ENCODE measurements around the gene PRRX2.
"Not testable (repeated sequence)": the region's sequence is repeated elsewhere in the genome, so short reads cannot be mapped to it uniquely, and the experiment has no call there.

PRRX2 gene

DNA sequence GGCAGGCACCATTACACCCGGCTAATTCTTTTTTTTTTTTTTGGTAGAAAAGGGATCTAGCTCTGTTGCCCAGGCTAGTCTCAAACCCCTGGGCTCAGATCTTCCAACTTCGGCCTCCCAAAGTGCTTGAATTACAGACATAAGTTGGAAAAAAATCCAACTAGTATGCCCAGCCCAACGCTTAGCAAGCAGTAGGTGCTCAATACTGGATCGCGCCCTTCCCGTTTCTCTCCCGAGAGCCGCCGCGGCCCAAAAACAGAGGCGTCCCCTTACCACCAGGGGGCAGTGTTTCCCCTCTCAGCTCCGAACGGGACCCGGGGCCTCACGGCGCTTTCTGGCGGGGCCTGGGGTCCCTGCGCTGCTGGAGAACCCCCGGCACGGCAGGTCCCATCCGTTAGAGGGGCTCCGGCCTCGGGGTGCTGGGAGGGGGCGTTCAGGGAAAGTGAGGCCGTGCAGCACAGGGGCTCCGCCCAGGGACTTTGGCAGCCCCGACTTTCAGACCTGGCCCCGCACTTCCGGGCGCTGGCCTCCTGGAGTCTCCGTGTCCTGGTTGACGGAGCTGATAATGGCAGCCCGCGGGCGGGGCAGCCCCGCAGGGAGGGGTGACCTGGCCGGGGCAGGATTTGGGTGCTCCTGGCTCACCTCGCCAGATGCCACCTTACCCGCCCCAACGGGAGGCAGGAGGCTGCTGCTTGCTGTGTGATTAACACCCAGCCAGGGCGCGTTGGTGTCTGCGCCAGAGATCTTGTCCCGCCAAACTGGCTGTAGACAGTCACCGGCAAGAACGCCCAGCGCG, 72.2 kb downstream of the PRRX2 start:
- DNase-seq, result peak; percentile 11

DNA sequence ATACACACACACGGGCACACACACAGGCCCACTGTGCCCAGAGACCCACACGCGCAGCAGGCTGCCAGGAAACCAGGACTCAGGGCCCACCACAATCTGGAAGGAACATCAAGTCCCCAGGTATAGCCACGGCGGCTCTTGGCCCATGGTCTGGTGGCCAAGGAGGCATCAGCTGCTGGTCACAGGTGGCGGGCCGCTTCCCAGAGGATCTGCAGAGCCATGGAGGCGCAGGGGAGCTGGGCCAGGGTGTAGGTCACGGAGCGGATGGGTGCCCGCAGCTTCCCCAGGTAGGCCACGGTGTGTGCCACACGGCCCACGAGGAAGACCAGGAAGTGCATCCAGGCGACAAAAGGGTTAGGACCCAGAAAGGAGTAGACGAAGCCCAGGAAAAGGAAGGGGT, 74.0 kb downstream of the PRRX2 start:
- DNase-seq, result no peak

DNA sequence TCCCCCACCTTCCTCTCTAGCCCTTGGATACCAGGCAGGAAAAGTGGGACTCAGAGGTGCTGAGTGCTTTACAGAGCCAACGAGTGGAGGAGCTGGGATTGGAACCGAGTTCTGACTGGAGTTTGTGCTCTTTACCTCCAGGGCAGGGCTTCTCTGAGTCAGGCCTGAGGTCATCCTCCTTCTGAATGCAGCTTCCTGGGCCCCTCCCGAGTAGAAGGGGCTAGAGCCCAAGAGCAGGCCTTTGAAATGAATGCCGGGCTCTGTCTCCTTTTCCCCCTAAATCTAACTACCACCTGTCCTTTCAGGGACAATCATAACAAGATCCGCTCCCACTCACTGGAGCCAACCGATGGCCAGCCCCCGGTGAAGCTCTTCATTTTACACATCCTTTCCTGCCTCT, 74.7 kb downstream of the PRRX2 start:
- DNase-seq, result no peak

DNA sequence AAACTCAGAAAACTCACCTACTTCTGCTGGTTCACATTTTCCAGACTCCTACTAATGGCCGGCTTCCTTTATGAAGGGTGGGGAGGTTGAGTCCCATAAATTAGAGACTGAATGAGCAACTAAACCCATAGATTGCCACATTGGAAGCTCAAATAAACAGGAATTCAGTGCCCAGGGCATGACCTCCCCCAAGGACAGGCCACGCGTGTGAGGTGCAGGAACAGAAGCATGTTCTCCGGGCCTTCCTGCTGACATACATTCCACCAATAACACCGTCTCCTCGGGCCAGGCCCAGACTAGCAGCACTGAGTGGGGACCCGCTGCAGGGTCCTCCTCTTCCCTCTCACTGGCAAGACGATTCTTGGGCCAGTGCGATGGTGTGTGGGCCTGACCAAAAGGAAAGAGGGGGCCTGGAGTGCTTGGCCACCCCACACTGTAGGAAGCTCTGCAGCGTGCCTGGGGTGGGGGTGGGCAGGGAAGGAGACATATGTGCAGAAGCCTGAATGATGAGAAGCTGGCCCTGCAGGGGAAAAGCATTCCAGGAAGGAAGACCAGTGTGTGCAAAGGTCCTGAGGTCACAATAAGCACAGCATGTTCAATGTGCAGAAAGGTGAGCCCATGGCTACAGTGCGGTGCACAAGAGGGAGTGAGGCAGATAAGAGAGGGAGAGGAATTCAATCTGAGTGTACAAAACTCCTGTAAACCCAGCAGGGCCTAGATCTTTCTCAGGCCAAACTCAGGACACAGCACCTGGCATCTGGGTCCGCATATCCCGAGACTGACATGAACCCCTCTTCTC, 75.4 kb downstream of the PRRX2 start:
- no peak for DNase-seq

DNA sequence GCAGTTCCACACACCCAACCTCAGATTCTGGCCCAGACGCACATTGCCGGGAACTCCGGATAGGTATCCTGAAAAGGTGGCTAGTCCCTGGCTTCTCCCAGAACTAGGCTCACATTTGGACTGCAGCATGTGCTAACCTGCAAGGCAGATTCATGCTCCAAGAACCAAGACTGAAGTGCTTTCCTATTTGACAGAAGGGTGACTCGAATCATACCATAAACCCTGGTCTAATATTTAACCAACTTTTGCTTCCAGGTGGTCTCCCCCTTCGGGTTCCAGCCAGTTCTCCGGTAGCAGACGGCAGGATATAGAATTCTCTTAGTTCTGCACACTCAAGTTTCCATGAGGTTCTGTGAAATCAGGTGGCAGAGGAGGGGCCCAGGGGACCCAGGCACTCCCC, 79.8 kb downstream of the PRRX2 start:
- DNase-seq, result no peak

DNA sequence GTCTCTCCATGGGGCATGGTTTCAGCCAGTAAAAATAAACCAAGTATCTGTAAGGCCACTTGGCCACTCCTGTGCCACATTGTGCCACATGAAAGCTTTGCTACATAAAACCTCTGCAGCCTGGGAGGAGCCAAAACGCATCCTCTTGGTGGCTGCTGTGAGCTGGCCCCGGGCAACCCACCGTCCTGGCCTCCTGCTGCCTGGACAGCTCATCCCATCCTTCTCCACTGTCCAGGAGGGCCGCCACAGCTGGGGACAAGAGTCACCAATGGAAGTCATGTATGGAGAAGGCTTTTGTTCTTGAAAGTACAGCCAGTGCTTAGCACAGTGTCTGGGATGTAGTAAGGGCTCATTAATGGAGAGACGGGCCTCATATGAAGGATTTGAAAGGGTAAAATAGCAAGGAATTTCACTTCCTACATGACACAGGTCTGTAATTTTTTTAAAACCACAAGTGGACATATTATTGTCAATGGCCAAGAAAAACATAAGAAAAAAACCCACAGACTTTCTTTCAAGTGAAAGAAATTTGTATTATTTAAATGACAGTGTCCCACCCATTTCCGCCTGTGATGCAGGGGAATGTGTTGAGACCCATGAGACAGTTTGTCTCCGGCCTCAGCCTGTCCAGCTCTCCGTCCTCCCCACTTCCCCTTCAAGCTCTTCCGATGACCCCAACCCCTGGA, 80.8 kb downstream of the PRRX2 start:
- no peak for DNase-seq

DNA sequence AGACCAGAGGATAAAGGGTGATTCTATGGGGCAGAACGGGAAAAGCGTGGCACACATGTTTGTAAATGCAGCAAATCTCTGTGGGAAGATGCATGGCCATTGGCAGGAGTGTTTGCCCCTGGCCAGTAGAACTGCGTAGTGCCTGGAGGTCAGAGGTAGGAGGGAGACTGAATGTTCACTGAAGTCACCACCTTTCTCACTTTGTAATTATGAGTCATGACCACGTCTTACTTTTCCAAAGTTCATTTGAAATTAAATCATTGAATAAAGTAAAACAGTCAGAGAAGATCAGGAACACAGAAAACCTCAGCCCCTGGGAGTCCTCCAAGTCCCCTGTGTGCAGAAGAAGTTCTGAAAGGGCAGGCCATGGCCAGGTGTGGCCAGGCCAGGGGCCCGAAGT, 82.8 kb downstream of the PRRX2 start:
- DNase-seq, result no peak

DNA sequence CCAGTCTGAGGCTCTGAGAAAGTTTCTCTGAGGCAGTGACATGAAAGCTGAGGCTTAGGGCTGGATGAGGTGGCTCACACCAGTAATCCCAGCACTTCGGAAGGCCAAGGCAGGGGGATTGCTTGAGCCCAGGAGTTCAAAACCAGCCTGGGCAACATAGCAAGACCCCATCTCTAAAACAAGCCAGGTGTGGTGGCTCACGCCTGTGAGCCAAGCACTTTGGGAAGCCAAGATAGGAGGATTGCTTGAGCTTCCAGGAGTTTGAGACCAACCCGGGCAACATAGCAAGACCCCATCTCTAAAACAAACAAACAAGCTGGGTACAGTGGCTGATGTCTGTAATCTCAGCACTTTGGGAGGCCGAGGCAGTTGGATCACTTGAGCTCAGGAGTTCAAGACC, 83.6 kb downstream of the PRRX2 start:
- not testable (repeated sequence) for DNase-seq

DNA sequence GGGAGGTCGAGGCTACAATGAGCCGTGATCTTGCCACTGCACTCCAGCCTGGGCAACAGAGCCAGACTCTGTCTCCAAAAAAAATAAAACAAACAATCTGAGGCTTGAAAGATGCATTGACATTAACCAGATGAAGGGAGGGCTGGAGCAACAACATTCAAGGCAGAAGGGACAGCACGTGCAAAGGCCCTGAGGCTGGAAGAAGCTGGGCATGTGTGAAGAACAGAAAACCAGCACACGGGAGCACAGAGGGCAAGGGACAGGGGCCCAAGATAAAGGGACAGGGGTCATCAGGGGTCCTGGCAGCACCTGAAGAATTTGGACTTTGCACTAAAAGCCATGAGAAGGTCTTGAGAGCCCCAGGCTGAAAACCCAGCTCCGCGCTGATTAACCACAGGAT, 84.1 kb downstream of the PRRX2 start:
- no peak for DNase-seq

DNA sequence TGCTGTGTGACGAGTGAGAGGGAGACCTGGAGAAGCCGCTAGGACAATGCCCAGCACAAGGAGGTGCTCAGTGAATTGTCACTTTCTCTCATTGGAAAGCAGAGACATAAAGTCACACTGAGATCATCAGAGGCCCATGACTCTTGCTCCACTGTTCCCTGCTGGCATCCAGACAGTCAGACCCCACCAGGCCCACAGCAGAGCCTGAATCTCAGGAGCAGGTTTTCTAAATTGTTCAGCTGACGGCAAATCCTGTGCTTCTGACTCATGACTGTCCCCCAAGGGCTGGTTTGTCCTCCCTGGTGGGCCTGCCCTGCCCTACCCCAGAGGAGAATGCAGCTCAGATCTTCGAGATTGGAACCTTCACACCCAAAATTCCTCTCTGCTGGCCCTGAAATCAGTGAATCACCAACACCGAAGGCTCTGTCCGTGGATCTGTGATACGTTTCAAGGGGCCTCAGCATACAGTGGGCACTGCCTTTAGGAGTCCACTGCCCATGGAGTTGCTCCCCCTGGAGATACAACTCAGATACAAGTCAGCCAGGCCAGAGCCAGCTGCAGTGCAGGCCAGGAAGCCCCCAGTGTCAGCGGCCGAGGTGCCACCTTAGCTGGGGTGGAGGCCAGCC, 84.7 kb downstream of the PRRX2 start:
- DNase-seq, result no peak

DNA sequence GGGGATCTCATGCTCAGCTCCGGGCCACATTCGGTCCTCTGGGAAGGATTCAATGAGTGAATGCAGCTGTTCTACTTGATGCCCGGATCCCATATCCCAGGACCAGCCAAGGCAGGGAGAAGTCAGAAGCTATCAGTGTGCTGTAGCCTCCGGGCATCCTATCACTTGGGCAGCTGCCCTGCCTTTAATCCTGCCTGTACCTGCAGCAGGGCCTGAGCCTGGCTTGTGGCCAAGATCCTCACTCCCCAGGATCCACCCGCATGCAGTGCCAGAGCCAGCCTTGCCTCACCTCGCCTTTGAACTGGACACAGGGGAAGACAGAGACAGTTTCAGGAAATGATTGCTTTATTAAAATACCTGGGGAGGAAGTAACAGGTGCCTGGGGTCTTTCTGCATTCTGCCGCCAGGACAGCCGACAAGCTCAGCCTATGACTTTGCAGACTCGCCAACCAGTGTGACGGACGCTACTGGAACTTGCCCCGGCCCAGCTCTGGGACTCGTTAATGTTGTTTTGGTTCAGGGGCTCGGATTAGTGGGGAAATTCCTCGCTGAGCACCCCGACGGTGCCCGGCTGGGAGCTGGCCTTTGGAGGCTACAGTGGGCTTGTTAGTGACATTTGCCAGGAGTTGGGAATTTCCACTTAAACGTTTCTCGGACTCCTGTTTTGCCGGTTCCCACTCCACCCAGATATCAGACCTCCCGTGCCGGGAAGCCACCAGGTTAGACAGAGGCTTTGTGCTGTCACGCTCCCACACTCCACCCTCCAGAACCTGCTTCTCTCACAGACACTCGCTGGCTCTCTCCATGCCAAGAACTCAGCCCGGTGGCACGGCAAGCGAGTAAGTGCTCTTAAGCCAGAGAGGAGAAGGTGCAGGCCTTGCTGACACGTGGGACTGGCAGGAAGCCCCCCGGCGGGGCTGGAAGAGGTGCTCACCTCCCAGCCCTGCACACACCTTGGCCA, 86.7 kb downstream of the PRRX2 start:
- DNase-seq, result no peak

DNA sequence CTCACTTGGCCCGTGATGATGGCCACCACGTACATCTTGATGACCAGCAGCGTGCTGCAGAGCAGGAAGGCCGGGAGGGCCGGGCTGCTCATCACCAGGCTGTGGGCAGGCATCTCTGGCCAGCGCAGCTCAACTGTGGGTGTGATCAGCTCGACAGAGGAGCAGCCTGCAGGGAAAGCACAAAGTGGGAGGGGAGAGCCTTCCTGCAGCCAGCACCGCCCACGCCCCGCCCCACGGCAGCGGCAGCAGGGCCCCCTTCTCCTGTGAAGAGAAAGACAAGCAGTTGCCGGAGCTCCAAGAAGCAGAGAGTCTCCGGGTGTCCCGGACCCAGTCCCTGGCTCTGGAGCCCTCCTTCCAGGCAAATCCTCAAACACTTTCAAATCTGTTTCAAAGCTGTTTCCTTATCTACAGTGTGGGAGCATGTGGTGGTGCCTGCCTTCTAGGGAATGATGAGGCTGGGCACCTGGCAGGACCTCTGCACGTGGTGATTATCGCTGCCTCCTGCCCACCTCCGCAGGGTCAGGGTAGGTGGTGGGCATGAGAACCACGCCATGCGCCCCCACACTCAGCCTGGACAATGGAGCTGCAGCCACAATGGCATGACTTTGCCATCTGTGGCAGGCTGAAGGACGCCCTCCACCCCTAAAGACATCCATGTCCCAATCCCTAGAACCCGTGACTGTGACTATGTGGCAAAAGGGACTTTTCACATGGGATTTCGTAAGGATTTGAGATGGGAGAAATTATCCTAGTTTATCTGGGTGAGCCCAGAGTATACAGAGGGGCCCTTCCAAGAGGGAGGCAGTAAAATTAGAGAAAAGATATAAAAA, 87.7 kb downstream of the PRRX2 start, which contains the start of gene PTGES:
TSS of gene PTGES (minus strand) at position 143 of the 830 bp plus-strand sequence. CDS start at position 113, 30 bp downstream.
- DNase-seq, result no peak

DNA sequence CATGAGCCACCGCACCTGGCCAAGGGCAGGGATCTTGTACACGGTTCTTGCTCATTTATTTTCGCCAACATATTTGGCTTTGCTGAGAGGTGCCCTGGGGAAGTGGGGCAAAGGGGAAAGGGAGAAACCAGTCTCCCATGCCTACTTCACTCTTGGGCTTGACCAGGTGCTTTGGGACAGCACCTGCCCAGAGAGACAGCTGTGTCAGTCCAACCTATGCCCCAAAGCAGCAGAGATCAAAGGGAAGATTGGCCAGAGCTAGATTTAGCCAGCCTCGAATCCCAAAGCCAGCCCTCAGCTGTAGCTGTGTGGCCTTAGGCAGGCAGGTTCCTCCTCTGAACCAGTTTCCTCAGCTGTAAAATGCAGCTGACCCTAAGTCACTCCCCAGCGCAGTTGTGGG, 89.7 kb downstream of the PRRX2 start:
- DNase-seq, result no peak

DNA sequence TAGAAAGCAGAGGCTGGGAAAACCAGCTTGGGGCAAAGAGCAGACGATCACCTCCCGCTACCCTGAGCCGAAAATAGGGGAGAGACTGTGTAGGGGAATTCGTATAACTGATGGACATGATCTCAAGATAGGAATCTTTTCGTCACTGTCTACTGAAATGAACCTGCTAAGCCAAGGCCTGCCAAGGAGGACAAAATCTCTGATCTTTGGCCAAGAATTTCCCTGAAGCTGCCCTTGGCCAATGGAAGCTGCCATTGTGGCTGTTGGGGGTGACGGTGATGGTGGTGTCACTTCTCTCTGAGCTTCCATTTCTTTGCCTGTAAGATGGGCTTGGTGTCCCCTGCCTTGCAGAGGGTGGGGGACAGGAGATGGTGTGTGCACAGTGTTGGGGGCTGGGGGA, 90.7 kb downstream of the PRRX2 start:
- DNase-seq, result no peak

DNA sequence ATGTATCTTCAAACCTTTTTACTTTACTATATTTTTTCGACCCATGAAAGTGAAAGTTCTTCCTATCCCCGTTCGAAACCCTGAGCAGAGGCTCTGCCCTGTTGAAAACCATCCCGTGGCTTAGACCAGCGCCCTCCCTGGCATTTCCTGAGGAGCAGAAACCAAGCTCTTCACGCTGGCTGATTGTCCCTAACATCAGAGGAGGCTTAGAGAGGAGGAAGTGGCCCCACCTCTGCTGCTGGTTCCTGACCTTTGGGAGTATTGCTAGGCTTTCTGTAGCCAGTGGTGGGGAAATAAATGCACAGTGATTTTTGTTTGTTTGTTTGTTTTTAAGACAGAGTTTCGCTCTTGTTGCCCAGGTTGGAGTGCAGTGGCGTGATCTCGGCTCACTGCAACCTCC, 91.6 kb downstream of the PRRX2 start:
- no peak for DNase-seq

DNA sequence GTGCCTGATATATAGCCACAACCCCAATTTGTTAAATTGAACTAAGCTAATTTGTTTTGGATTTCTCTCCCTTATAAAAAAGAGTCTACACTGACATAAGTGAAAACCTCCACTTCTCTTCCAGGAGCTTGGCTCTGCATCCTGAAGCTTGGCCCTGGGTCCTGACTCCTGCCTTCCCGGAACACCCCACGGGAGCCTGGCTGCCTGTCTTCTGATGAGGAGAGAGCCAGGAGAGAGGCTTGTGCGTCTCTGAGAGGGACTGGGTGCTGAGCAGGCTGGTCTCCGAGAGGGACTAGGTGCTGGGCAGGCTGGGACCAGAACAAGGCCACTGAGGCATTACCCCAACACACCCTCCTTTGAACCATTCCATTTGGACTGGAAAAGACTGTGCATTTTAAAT, 93.9 kb downstream of the PRRX2 start:
- DNase-seq, result no peak

DNA sequence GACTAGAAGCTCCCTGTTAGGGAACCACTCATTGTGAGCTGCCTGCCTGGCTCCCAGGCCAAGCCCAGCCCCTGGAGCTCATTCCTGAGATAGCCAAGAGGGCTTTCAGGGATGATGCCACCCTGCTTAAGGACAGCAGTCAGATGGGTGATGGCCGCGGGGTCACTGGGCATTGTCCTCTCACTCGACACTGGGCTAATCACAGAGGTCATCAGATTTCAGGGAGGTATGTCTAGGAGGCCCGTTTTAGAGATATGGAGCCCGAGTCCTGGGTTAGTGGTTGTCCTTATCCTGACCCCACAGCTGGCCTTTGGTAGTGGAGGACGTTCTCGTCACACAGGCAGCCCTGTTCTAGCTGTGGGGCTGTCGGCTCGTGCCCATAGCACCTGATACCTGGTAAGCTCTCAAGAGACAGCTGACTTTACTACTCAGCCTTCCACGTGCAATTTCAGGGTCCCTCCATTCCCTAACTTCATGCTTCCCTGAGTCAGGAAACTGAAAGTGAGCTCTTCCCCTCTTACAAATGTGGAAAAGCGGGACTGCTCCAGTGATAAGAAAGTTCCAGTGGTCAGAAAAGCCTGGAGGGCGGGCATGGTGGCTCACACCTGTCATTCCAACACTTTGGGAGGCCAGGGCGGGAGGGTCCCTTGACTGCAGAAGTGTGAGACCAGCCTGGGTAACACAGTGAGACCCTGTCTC, 94.5 kb downstream of the PRRX2 start:
- no peak for DNase-seq

DNA sequence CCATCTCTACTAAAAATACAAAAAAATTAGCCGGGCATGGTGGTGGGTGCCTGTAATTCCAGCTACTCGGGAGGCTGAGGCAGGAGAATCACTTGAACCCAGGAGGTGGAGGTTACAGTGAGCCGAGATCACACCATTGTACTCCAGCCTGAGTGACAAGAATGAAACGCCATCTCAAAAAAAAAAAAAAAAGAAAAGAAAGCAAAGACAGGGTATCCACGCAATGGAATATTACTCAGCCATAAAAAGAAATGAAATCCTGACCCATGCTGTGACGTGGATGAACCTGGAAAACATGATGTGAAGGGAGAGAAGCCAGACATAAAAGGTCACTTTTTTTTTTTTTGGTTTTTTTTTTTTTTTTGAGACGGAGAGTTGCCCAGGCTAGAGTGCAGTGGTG, 95.3 kb downstream of the PRRX2 start:
- not testable (repeated sequence) for DNase-seq

DNA sequence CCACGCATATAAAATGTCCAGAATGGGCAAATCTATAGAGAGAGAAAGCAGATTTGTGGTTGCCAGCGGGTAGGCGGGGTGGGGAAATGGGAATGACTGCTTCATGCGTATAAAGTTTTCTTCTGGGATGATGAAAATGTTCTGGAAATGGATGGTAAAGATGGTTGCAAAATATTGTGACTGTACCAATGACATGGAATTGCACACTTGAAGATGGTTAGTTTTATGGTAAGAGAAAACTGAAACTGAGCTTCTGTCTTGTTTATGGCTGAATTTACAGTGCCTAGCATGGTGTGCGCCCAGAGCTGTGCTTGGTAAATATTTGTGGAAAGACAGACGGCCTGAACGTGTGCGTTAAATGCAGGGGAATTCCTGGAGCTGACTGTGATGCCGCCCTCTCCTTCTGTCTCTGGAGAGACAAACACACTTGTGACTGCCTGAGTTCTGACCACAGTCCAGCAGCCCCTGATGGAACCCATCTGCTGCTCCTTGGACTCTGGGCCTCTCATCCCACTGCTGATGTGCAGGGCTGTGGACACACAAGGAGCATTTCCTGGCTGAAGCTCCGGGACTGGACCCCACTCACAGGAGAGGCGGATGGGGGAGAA, 96.0 kb downstream of the PRRX2 start:
- DNase-seq, result no peak

DNA sequence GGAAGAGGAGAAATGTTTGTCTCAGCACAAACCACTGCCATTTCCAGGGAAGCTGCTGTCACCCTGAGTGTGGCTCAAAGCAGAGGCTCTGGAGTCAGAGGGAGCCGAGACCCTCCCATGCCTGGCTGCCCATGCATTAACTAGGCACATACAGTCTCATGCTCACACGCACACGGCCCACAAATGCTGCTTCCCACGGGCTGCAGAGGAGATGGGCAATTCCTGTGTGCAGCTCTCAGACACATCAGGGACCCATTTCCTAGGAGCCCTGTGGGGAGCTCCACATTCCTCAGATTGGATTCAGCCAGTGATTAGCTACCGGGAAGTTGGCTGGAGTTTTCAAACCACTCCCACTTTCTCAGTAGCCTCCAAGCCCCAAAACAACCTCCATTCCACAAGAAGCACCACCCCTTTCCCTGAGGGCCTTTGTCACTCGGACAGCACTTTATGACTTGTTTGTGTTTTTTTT, 96.5 kb downstream of the PRRX2 start:
- DNase-seq, result no peak

All from NCI-H1436 treated with DMSO at 0.1 percent for 48 hours (cell line).